Right renal cortex interstitium (tissue), 3 donors: ENCODE results near the gene MCC. TPM values are rescaled to one million over a fixed set of nuclear protein-coding genes. Genes with fewer than 3 reads are reported as not detected.

Experiments
- DNase-seq, 3 donors: peaks; one replicate each; pipeline ENCODE4 v3.0.0-alpha.2; 2013; ENCODE audit warnings: low read depth in 3 of 3, low spot score in 2 of 3
- polyA plus RNA-seq, 3 donors: library from polyadenylated mRNA; unstranded; fragments of 120-200 nt; gene quantifications; one replicate each; pipeline ENCODE4 v1.2.1, GENCODE V29; 2013; ENCODE audit not compliant: insufficient read length in 3 of 3

Gene MCC
- polyA plus RNA-seq, 3 donors = 27.5 to 32.1 (median 31.6) TPM

DNA sequence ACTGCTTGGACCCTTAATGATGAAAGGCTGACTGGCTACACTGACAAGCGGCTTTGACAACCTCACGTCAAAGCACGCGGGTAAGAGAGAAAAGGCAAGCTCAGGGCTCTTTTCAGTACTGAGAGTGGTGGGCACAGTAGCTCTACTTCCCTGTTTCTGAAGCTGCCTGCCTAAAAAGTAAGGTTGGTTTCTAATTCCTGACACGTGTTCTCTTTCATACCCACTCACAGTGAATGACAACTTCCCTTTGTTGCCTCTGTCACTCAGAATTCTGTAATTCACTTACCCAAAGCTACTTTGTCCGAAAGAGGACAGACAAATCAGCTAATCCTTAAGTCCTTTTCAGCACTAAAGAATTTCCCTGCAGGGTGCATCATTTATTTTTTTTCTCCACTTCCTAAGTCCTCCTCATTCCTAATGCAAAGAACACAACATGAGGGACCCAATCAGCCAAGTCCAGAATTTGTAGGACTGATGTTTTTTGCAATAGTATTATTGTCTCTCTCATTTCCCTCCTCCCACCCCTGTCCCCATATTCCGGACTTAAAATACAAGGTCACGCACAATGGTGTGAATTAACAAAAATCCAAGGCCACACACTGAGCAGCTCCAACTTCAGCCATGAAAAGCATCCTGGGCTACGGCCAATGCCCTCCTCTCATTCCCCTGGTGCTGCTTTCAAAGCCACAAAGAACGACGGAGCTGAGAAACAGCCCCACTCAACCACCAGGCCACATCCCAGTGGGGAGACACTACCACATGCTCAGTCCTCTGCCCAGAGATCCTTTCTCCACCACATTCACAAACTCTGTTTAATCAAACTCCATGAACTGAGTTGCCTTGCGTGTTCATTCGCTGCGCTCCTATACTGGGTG lies 274.5 kb downstream of the MCC start:
- DNase-seq = no peak

DNA sequence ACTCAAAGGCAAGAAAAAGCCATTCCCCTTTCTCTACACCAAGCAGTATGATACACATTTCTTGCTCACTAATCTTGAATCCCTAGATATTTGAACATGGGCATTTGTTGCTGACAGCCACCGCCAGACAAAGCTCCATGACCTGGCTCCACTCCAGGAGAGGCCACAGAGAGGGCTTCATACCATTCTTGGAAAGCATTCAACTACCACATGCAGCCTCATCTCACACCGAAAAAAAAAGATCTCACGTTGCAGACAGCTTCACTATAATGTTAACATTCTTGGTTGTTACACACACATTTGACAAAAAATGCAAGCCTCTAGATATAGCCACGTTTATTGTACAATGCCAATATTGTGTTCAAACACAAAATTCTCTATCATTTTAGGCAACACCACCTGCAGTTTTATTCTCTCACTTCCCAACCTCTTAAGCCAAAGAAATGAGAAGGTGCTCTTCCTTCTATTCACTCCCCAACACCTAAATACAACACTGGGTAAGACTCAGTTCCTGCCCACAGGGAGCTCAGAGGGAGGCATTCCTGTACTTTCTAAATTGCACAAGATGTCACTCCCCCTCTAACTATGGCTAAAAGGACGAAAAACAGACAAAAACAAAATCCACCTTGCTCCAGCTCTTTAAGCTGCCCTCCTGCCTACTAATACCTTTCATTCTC lies 275.9 kb downstream of the MCC start:
- DNase-seq = no peak

DNA sequence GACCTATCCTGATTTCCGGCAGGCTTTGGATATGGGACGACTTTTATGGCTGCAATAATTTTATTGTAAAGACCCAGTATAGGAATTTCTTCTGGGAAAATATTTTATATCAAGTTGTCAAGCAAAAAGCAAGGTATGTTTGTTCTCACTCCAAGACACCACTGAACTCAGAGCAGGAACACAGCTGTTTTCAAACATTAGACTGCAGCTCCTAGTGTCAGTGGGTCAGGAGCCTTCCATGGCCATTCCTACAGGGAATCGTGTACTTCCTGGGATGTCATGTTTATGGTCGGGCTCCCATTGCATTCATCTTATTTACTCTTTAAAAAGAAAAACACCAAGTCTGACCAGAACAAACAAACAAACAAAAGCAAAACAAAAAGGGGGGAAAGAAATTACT lies 278.8 kb downstream of the MCC start:
- DNase-seq = no peak

DNA sequence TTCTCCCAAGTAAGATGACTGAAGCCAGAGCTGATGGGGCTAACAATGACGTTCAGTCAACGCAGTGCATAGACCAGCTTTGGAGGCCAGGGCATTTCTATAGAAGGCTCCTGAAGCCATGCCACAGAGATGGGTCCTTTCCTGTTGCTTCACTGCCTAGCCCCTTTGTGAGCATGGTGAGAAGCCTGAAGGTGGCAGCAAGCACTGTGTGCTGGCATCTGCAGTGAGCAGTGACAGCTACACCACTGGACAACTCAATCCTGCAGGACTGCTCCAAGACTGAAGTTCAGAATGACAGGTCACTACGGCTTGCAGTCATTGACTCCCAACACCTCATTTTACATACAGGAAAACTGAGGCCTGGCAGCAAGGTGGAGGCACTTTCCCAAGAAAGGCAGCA lies 282.4 kb downstream of the MCC start:
- DNase-seq = no peak

DNA sequence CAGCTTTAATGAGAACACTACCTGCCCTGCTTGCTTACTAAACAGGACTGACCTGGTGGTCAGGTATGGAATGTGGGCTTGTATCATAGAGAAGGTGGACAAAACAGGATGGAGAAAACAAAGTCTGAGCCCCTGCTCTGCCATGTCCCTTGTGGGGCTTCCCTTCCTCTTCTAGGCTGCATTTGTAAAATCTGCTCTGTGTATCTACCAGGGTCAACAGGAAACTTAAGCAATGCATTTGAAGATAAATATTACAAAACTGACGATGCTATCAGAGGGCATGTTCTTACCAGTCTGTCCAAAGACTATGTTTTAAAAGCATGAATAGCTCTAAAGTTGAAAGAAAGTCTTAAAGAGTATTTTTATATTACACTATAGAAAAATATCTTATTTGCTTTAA lies 282.9 kb downstream of the MCC start:
- DNase-seq = no peak

DNA sequence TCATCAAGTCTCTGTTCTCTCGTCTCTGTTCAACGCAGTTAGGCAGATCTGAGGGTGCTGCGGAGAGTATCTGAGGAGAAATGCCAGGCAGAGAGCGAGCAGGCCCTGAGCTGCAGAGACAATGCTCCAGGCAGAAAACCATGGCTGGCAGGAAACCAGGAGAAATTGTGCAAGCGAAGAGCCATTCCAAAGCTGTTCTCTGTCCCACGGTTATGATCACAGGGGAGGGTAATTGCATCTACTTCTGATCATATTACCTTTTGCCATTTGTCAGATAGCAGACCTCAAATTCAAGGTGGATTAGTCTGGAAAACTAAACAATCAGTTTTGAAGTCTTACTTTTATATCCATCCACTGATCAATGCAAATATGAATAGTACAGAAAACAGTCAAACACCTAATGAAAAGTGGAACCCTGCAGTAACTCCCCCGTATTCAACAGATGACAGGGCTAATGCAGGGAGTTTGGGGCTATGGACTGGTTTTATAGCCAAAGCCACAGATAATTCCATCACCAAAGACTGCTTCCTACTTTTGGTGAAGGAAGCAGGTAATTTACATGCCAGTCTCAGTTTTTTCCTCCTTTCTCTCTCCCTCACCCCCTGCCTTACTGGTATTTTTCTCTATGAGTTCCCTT lies 283.6 kb downstream of the MCC start:
- DNase-seq = no peak

DNA sequence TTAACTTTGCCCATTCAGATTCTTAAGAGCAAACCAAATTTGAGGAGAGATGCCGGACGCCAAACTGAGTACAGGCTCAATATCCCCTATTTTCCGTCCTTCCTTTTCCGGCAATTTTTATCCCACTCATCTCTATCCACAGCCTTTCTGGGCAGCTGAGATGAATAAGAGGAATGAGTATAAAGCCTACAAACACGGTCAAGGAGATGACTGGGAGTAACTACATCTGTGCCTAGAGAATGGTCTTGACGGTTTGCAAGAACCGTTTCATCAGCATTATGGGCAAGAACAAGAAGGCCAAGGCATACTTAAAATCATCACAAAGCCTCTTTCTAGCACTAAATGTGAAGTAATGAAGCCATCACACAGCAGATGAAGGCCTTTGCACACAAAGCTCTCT lies 284.3 kb downstream of the MCC start:
- DNase-seq = no peak

DNA sequence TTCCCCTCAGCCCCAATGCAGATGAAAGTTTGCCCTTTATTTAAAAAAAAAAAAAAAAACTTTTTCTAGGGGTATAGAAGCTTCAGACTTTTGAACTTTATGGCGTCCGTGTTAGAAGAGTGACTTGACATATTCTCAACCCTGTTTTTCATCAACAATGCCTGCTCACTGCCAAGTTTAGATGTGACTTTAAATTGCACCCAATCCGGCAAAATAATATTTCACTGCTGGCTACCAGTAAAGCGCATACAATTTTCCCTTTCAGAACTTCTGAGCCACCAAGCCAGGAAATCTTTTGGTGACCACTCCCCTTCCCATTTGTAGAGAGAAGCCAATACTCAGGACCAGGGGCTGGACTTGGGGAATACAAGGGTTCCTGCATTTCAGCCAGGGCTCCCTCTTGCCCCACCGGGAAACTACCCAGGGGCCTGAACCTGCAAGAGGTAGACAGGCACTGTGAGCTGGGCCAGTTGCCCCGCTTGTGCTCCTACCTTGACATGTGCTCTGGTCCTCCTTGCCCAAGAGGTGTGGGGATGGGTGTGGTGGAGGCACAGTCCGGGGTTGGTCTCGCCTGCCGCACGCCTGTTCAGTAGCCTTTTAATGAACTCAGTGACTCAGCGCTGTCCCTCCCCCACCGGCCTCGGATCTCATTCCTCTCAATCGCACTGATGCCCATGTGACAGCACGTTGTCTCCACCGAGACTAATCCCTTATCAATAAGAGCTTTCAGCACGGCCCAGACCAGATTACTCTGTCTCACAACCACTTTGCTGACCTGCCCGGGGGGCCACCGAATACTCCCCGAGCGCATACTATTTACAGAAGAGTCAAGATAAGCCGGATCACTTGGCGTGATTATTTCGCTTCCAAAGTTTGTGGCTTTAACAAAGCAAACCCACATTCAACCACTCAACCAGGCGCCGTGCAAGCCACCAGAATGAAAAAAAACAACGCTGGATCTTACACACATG lies 285.2 kb downstream of the MCC start:
- no peak for DNase-seq

DNA sequence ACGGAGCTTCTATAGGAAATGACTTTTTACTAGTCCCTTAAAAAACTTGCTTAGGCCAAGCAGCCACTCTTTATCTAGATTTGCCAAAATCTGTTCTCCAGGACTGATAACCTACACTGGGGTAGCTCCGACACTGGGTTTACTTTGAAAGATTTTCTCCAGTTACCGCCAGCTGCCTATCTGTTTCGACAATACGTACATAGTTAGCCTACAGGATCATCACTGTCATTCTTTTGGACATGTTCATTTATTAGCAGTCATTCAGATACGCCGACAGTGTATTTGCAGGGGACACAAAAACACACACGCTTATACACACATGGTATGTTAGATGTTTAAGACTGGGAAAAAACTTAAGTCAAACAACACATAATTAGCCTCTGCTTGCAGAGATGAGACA lies 286.0 kb downstream of the MCC start:
- DNase-seq = no peak

DNA sequence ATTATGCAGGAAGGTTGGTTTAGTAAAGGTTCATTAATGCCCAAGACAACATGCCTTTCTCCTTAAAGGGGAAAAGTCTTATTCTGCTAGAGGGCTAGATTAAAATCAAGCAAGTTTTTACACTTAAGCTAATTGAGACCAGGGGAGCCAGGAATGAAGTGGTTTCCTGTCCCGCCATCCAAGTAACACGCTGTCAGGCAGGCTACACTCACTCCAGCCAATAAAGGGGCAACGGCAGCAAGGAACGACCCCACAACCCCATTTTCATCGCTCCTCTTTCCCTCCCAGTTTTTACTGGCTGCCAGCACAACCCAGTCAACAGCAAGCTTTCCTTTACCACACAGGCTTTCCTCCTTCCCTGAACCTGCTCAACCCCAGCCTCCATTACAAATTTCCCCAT lies 286.5 kb downstream of the MCC start:
- DNase-seq = no peak

DNA sequence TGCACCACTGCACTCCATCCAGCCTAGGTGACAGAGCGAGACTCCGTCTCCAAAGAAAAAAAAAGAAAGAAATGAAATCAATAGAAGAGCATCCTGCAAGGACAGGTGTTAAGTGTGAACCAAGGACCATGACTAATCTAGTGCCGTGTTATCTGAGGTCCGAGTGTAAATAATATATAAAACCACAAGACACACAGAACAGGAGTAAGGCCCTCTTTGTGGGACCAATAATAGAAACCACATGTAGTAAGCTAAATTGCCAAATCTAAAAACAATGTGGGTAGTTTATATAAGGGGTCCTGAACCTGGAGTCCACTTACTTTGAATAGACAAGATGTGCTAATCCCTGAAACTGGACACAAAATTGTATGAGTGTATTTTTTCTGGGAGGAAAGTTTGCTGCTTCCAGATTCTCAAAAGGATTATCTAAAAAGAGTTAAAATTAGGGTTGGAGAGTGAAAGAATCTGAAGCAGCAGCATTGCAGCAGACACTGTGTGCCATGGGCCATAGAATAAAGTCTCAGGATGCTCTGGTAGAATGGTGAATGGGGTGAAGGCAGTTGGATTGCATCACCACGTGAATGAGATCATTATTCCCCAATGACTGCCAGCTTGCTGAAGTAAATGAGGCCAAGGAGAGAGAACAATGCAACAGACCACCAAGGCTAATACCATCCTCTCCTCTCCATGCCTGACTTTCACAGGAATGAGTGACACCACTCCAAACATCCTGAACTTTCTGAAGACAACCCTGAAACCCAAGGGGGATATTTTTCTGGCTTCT lies 288.9 kb downstream of the MCC start:
- no peak for DNase-seq

DNA sequence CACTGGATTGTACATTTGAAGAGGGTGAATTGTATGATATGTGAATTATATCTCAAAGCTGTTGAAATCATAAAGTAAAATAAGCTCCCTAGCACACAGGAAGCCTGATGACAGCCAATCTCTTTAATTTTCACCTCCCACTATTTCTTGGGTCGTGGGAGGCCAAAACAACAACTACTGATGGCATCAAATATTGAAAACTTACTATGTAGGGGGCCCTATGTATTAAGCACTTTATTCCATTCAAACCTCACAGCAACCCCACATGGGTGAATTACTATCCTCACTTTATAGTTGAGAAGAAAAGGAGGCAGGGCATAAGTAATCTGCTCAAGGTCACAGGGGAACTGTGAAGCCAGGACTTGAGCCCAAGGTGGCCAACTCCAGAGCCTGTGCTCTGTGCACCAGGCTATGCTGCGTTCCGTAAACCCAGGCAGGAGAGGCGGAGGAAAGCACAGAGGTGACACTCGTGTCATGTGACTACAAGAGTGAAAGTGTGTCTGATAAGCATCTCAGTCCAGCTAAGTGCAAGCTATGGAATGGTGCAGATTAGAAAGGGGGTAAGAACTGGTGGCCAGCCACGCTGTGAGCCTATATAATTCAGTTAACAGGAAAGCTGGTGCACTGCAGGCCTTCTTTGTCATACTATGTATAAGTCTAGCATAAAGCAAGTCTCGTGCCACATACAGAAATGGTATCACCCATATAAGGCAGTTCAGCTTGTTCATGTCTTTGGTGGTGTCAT lies 290.6 kb downstream of the MCC start:
- no peak for DNase-seq

DNA sequence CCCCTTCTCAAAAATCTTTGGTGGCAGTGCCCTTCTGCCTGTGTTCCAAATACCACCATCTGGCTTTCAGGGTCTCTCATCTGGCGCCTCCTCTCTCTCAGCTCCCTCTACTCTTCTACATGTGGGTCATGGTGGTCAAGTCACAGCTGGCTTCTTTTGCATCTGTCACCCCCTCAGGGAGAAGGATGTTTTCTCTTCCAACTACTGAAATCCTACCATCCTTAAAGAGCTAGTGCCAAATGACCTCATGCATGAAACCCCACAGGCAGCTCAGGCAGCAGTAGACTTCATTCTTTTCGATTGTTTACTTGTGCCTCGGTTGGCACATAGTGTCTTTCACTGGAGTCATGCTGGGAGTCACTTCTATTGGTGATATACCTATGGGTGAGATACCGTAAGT lies 292.5 kb downstream of the MCC start:
- no peak for DNase-seq

DNA sequence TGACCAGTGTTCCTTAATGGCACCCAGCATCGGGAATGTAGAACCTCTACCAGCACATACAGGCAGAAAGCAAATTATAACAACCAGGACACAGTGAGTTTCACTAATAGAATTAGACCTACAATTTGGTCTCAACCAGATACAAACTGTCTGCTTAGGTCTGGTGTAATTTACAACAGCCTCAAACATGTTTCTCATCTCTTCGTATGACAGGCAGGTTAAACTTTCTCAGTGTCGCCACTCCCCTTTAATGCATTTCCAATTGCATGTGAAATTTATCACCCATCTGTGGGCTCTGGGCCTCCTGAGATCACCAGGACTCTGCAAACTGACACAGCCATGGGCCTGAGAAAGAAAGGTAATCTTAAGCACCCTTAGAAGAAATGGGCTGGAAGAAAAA lies 293.0 kb downstream of the MCC start:
- no peak for DNase-seq

DNA sequence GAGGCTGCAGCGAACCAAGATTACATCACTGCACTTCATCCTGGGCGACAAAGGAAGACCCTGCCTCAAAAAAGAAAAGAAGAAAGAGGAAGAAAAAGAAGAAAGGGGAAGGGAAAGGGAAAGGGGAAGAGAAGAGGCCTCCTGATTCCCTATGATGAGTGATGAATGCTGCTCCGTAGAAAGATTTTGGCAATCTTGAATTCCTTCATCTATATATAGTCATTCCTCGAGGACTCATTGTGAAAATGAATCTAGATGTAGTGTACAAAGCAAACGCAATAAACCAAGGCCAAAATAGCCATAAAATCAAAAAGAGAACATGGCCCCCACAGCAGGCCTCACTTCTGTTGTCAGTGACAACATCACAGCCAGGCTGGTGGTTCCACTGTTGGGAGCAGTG lies 293.7 kb downstream of the MCC start:
- no peak for DNase-seq

DNA sequence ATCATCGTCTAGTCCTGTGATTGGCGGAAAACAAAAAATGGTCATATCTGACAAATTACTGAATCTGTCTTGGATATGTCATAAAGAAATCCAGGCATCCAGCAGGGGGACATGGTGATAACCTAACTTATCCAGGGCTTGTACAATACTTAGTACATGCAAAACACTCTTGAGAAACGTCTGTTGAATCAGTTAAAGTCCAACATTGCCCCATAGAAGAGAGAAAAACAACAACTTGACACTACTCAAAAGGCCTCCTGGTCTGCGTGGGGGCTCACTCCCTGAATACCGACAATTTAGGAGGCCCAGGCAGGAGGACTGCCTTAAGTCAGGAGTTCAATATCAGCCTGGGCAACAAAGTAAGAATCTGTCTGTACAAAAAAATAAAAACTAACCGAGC lies 294.1 kb downstream of the MCC start:
- no peak for DNase-seq

DNA sequence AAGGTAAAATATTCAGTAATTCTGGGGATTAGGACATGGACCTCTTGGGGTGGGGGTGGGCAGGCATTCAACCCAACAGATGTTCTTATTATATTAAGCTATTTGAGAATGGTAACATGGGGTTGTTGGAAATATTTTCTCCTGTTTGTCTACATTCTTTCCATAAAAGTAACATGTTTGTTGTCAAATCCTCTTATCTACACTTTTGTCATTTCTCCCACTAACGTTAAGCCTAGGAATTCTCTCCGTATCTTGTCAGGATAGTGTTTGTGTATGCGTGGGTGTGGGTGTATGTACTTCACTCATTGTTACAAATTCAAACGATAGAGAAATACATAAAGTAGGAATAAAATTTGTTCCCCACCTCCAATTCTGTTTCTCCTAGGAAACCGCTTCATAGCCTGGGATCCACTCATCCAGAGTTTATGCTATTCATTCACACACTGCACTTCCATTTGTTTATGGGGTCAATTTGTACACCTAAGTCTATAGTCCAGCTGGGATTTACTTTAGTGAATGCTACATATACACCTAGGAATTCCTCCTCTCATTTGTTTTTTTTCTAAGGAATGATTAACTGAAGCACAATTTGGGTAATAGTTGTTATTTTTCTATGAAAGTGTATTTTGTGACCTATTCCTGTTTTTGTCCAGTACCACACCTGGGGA lies 294.8 kb downstream of the MCC start:
- DNase-seq = no peak

DNA sequence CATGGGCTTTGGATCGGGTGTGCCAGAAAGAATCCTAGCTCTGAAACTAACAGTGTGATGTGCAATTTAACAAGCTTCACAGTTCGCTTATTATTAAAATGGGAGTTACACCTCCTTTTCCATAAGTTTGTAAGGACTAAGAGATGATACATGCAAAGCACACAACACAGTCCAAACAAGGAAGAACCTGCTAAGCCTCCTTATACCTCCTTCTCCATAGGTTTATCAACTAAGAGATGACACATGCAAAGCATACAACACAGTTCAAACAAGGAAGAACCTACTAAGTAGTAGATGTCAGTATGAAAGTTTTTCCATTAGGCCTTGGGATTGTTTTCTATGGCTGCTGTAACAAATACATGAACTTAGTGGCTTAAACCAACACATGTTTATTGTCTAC lies 295.7 kb downstream of the MCC start:
- DNase-seq = no peak

DNA sequence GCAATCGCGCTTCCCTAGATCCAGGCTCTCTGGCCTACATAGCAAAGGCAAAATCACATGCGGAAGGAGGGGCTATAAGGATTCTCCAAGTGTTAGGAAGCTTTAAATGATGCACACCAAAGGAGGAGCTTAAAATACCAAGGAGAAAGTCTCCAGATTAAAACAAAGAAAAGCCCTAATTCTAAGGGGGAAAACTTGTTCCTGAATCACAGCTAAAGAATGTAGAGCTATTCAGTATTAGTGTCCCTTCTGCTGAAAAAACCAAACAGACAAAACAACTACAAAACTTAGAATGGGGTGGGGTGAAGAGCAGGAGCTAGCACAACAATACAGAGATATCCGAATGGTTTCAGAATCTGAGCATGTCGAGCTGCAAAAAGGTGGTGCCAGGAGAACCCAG lies 297.9 kb downstream of the MCC start:
- no peak for DNase-seq
